NCI-H2107 (cell line): ENCODE measurements around the gene CHD5.

Experiments
- DNase-seq: peaks from one replicate; lab custom pipeline; 2025; lab: John Stamatoyannopoulos, UW

CHD5 gene

DNA sequence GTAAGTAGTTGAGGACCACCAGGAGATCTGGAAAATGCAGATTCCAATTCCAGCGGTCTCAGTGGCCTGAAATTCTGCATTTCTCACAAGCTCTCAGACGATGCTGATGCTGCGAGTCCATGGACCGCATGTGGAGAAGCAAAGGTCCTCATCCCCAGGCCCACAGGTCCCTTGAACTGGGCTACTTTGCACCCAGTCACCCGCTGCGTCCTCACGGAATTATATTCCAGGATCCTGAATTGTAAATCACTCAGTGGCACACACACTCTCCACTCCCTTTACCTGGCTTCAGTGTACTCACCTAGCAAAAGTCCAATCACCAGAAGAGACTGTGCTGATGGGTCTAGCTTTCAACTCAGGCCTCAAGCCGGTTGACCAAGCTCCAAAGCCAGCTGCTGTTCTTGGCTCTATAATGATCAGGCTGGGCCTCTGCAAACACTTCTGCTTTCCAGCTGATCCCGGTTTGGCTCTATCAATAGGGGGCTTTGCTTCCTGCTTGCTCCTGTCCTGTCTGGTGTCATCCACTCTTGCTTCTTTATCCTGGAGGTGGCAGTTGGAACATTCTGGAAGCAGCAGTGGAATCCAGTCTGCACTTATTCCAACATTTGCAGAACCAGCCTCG lies 20.2 kb upstream of the CHD5 start:
- no peak for DNase-seq

DNA sequence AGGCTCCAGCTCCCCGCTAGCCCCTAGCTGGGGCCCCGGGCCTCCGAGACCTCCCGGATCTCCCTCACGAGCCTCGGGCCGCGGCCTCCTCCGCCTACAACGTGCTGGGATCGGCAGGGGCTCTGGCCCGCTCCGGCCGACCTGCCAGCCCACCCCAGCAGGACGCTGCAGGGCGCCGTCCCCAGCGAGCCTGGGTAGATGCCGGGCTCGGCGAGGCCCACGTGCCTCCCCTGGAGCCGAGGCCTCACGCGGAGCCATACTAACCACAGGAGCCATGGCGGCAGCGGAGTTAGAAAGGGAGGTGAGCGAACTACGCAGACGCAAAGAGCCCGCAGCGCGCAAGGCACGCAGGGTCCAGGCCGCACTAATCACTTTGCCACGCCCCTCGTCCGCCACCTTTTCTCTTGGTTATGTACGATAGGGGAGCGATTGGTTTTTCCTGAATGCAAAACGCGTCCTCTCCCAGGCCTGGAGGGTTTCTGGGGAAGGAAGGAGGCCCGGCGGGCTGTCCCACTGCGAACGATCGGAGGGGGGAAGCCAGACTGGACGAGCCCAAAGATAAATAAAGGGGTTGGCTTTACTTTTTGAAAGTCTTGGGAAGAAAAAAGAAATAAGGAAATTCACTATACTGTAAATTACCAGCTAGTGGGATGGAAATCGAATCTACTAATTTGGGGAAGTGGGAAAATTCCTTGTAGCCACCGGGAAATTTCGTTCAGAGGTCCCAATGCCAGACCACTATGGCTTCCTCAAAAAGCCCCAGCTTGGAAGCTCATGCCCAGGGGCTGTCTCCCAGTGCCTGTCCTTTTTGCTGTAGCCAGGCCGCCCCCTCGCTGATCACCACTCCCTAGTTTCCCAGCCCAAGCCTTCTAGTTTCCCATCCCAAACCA lies 19.4 kb upstream of the CHD5 start, which contains the start of gene RPL22:
Gene RPL22, minus strand, starts transcription at position 298 of the 890 bp plus-strand sequence. Its CDS starts 22 bp downstream, at position 276.
- DNase-seq, result peak; percentile 61

DNA sequence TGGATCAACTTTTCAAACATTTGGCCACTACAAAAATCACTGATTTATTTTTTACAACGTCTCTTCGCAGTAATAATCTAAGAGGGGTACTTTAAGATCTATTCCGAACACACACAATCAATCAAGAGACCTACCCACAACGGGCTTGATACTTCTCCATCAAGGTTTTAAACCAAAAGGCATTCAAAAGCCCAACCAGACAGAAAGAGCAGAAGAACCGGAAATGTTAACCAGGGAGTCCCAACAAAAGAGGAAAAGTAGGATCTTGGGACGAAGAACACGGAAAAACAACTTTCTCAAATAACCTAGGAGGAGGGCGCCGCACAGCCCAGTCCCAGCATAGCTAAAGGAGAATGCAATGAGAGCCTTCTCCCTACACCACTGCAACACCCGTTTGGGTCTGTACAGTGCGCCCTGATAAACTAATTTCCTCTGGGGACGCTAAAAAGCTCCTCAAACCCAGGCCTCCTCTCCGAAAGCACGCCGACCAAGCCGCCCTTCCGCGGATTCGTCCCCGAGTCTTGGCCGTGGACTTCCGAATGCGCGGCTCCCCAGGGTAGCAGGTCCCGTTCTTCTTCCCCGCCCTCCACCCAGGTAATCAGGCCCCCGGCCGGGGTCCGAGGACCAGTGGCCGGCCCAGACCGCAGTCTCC lies 18.7 kb upstream of the CHD5 start:
- DNase-seq, result no peak

DNA sequence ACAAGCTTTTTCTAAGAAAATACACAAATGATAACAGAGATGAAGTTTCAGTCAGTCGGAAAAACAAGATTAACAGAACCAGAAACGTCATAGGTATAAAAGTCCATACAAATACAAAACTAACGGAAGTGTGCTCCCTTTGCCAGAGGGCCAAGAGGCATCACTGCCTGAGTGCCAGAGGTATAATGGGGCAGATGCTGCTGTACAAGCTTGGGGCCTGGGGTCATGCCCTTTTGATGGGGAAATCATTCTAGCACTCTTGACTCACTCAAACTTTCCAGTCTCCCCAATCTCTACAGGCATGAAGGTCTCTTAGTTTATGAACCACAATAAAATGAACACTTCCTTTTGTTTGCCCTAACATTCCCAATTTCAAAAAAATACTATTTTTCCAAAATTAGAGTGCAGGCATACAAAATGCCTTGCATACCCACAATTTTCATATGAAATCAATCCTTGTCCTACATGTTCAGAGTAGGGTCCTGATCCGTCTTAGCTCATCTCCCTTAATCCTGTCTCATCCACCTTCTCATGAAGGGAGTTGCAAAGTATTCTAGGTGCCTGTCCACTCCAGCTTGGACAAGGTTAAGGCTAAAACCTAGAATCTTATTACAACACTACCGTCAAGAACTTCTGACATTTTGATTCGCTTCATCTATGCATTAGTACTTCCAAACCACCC lies 17.8 kb upstream of the CHD5 start:
- DNase-seq, result no peak

DNA sequence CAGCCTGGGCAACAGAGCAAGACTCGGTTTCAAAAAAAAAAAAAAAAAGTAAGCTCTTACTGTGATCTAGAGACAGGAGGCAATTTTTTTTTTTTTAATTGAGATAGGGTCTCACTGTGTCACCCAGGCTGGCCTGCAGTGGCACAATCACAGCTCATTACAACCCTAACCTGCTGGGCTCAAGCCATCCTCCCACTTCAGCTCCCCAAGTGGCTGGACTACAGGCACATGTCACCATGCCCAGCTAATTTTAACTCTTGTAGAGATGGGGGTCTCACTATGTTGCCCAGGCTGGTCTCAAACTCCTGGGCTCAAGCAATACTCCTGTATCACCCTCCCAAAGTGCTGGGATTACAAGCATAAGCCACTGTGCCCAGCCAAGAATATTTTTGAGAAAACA lies 11.8 kb upstream of the CHD5 start:
- no peak for DNase-seq

DNA sequence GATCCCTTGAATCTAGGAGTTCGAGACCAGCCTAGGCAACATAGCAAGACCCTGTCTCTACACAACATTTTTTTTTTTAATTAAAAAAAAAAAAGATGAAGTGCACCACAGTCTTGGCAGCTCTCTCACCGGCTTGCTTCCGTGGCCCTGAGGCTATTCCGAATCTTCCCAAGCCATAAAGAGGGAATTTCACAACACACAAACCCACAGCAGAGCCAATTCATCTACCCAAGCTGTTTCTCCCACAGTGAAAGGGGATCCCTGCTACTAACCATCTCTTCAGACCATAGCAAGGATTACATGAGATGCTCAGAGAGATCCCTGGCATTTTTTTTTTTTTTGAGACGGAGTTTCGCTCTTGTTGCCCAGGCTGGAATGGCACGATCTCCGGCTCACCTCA lies 8.3 kb upstream of the CHD5 start:
- no peak for DNase-seq

DNA sequence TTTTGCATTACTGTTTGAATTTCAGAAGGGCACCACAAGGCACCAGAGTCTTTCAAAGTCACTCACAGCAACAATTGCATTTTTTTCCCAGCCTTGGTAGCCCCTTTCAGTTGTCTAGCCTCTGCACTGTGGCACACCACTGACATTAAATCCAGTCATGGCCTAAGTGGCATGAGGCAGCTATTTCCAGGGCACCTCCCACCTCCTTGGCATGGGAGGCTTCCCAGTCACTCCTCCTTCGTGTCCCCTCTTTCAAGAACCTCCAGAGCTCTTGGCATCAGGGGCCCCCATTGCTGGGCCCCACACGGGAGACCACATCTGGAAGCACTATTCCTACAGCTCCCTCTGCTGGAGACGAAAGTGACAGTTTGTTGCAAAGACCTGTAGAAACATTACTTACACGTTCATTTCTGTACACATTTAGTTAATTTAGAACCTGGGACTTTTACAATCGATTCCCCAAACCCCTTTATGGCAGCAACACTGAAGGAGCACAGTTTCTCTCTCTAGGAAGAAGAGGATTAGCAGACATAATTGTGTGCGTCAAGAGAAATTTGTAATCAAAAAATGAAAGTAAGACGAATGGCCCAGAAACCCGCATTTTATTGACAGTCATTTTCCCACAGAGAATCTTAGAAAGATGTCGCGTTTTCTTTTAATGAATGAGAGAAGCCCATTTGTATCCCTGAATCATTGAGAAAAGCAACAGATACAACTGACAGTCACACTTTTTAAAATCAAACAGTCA lies 5.7 kb upstream of the CHD5 start:
- no peak for DNase-seq

DNA sequence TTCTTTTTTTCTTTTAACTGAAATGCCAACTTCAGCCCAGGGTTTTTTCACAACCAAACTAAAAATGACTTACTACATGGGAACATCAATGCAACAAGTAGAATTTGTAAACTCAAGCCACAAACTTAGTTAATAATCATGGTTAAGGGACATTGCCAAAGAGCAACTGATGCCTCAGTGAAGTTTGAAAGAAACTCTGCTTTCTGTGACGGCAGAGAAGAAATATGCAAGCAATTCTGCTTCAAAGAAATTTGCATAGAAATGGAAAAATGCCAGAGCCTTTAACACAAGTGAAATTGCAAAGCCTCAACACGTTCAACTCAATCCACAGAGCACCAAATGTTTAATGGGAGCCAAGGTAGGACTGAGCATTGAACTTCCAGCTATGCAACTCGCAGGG lies 5.0 kb upstream of the CHD5 start:
- DNase-seq, result no peak

DNA sequence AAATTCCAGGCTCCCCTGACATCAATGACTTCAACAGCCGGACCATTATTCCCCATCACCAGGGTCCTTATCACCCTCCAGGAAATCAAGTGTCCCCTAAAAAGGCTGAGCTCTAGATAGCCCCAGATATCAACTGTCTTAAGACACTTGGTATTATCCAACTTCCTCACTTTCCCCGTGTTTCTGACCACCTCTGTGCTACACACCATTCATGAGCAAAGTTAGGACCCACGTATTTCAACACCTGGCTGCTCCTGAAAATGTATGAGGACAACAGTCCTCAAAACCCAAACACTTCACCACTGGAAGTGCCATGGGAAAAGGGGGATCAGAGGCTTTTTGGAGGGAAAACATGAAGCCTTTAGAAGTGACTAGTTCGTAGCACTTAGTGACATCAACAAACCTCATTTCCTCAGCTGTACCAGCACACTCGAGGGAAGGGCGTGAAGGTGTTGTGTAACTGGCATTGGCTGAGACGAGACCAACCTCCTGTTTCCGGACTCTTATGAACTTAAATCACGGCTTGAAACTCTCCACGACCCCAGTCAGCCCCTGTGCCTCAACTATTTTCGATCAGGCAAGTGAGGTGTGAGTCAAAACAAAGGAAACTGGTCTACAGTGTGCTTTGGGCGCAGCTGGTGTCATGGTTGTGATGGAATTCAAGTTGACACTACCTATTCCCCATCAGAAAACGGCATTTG lies 4.1 kb upstream of the CHD5 start:
- no peak for DNase-seq

DNA sequence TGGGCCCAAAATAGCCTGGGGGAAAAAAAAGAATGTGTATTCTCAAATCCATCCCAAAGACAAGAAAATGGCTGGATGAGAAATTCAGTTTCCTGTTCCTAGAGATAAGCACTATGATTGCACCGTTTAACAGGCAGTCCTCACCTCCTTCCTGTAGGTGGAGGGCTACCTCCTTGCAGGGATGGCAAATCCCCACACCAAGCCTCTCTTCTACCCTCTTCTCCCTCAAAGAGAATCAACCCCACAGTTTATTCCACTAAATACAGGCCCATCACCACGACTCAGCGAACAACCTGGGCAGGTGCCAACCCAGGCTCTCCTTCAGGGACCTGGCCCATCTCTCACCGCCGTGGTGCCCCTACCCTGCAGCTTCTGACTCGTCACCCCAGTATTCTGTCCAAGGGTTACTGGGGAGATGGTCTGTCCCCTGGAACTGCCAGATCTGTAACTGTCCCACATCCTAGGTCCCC lies 3.4 kb upstream of the CHD5 start:
- no peak for DNase-seq

DNA sequence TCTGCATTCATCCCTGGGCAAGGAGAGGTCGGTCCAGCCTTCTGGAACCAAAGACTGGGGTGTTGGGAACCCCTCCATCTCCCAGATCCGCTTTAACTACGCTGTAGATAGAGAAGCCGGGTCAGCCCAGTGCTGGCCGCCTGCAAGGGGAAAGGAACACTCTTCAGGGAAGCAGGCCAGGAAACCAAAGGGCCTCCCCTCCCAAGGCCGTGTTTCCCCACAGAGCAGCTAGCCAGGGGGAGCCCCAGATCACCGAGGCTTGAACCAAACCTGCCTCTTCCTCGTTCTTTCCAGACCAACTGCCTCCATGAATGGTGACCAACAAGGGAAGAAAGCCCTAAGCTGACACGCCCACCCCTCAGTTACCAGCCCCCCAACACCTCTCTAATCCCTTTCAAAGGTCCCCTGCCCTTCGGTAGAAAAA lies 1.2 kb upstream of the CHD5 start:
- DNase-seq, result no peak

DNA sequence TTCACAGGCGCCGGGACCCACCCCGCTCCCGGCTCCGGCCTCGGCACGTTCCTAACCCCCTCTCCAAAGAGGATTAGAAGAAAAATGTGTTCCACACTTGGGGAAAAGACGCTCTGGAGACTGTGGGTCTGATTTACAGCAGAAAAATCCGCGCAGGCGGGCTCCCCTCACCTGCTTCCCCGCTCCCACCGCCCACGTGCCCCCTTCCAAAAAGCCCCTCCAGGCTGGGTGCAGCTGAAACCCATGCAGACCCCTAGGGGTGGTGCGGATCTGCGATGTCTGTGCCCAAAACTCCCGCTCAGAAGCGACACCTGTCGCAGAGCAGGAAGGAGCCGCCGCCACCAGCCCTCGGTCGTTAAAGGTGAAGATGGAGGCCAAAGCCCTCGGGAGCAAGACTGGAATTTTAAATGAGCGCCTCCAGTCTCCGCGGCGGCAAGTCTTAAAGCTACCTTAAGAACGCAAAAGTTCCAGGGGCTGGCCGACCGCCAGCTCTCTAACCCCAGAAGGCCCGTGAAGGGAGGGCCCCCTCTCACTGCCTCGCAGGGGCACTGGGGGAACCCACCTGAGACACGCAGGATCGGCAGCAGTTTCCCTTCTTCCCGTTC lies 688 bp upstream of the CHD5 start:
- DNase-seq, result no peak

DNA sequence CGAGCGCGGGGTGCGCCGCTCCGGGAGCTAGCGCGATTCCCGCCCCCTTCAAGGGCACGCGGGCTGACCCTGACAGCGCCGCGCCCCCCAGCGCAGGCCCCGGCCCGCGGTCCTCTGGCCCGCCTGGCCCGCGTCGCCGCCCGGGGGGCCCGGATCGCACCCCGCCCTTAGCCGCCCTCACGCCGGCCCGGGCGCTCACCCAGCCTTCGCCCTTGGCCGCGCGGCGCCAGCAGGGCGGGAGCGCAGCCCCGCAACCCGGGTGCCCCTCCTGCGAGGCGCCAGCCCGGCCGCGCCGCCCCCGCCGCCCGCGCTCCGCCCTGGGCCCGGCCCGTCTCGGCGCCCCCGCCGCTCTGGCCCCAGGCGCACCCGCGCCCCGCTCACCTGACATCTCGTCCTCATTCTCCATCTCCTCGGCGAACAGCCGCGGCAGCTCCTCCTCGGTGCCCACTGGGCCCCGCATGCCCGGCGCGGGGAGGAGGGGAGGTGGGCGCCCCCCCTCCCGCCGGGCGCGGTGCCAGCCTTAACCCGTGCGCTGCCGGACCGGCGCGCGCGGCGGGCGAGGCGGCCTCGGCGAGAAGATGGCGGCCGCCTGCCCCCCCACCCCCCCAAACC lies 451 bp downstream of the CHD5 start:
- no peak for DNase-seq

DNA sequence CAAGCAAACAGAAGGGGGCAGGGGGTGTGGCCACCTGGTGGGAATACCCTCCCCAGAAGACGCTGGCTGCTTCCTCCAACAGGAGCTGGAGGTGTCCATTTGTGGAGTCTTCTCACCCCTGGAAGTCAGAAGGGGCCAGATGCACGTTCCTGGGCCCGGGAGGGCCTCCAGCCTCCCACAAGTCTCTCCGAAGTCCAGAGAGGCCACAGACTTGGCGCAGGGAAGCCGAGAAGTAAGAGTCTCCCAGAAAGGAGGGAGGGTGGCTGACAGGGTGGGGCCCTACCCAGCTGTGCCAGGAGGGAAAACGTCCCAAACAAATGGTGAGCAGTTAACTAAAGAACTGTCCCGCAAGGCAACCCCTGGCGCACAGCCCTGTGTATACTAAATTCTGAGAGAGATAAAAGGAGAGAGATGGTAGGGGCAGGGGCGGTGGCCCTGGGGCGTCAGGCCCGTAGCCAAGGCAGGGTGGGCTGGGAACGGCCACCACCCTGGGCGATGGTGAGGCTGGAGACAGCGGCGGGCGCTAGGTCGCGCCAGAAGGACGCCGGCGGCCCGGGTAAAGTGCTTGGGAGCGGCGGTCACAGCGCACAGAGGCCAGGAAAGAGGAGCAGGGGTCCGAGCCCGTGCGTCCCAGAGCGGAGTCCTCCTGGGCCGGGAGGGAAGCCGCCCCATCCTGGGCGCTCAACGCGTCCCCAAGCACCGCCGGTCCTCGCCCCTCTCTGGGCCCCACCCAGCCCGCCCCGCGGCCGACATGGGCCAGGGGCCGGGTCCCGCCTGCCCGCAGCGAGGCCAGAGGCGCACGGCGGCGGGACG lies 1.2 kb downstream of the CHD5 start:
- DNase-seq, result no peak

DNA sequence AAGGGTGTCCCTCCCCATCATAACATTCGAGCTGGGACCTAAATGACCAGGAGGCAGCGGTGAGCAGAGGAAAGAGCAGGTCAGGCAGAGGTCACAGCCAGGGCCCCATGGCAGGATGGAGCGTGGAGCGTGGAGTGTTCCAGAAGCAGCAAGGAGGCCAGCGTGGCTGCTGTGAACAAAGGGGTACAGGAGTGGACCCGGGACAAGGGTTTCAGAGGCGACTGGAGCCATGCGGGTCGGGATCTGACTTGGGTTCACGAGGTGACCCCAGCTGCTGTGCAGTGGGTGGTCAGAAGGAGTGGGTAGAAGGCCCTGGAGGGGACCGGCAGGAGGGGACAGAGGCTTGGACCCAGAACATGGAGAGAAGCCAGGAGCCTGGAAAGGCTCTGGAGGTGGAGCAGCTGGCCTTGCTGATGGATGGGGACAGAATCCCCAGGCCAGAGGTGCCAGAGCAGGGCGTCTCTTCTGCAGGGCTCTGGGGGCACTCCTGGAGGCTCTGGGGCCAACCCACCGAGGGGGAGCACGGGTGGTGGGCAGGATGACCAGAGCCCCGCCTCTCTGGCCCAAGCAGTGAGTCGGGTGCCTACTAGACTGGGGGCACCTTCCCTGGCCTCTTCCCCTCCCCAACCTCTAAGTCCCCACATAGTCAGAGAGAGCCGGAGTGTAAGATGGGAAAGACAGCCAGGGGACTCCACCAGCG lies 2.3 kb downstream of the CHD5 start:
- no peak for DNase-seq

DNA sequence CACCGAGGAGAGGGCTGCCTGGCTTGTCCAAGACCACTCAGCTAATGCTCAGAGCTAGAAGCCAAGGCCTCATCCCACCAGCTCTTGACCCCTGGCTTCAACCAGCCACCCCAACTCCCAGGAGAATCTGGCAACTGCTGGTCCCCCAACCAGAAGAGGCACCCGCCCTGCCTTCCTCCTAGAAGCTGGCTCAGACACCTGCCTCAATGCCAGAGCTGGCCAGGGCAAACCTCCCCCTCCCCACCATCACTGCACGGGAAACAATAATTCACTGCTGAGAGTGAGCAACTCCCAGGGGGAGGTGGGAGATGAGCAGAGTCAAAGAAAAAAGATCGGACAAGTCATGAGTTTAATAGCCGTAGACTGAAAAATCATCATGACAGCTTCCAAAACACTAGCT lies 3.3 kb downstream of the CHD5 start:
- no peak for DNase-seq

DNA sequence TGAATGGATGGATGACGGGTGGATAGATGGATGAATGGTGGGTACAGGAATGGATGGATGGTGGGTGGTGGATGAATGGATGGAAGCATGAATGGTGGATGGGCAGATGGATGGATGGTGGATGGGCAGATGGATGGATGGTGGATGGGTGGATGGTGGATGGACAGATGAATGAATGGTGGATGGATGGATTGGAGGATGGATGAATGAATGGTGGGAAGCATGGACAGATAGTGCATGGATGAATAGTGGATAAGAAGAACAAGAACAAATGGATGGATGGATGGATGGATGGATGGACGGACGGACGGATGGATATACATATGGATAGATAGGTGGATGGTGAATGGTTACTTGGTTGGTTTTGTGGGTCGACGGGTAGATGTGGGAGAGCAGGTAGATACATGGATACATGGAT lies 4.7 kb downstream of the CHD5 start:
- no peak for DNase-seq

DNA sequence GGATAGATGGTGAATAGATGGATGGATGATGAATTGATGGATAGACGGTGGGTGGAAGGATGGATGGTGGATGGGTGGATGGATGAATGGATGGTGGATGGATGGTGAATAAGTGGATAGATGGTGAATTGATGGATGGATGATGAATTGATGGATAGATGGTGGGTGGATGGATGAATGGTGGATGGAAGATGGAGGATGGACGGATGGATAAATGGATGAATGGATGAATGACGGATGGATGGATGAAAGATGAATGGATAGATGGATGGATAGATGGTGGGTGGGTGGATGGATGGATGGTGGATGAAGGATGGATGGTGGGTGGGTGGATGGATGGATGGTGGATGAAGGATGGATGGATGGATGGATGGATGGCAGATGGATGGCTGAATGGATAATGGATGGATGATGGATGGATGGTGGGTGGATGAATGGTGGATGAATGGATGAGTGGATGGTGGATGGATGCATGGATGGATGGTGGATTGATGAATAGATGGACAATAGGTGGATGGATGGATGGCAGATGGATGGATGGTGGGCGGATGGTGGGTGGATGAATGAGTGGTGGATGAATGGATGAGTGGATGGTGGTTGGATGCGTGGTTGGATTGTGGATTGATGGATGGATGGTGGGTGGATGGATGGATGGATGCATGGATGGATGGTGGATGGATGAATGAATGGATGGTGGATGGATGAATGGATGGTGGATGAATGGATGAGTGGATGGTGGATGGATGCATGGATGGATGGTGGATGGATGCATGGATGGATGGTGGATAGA lies 5.3 kb downstream of the CHD5 start:
- DNase-seq, result no peak
